NCI-H446 (cell line): Measurements from ENCODE around the gene MPPED2.
"Not testable (repeated sequence)": the region's sequence is repeated elsewhere in the genome, so short reads cannot be mapped to it uniquely, and the experiment has no call there.

Experiments used
- DNase-seq, 2 experiments: peaks; one replicate each; lab custom pipeline; 2025; lab: John Stamatoyannopoulos, UW

The MPPED2 gene

DNA sequence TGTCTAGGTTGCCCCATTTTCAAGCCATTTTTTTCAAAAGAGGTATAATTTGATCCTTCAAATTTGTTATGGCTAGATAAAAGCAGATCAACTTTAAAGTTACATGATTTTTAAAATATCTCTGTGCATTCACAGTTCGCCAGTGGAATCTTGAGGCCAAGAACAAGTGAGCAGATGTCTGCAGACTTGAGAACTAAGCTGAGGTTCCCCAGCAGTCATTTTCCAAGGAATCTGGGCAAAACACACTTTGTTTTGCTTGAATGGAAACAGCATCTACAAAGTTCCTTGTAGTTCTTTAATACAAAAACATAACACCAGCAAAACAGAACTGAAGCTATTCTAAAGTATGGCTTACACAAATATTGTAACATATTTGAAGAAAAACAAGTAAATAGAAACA lies 7.7 kb downstream of the MPPED2 start:
- DNase-seq, result no peak

- no peak for DNase-seq
Measured at GRCh38 chr11:30573951-30574350, 12.2 kb downstream of the MPPED2 start.

- DNase-seq, result no peak
Measured at GRCh38 chr11:30568931-30569330, 17.2 kb downstream of the MPPED2 start.

GRCh38 chr11:30567644-30568043 lies 18.5 kb downstream of the MPPED2 start:
- no peak for DNase-seq

GRCh38 chr11:30567120-30567519 lies 19.0 kb downstream of the MPPED2 start:
- no peak for DNase-seq

DNA sequence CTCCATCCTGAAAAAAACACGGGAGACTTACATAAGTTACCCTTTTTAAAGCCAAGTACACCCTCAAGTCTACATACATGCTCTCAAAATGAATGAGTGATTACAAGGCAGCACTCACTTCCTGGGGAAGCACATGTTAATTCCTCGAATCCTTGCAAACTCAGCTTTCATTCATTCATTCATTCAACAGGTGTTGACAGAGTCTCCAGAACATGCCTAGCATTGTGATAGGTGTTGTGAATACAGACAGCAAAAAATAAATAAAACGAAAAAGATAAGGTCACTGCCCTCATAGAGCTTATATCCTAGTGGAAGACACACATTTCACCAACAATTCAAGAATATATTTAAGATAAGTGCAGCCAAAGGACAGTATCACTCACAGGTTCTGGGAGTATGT lies 19.7 kb downstream of the MPPED2 start:
- DNase-seq, result no peak

GRCh38 chr11:30565027-30565426 lies 21.1 kb downstream of the MPPED2 start:
- DNase-seq, result no peak

GRCh38 chr11:30561691-30562415 lies 24.3 kb downstream of the MPPED2 start:
- DNase-seq, result no peak

DNA sequence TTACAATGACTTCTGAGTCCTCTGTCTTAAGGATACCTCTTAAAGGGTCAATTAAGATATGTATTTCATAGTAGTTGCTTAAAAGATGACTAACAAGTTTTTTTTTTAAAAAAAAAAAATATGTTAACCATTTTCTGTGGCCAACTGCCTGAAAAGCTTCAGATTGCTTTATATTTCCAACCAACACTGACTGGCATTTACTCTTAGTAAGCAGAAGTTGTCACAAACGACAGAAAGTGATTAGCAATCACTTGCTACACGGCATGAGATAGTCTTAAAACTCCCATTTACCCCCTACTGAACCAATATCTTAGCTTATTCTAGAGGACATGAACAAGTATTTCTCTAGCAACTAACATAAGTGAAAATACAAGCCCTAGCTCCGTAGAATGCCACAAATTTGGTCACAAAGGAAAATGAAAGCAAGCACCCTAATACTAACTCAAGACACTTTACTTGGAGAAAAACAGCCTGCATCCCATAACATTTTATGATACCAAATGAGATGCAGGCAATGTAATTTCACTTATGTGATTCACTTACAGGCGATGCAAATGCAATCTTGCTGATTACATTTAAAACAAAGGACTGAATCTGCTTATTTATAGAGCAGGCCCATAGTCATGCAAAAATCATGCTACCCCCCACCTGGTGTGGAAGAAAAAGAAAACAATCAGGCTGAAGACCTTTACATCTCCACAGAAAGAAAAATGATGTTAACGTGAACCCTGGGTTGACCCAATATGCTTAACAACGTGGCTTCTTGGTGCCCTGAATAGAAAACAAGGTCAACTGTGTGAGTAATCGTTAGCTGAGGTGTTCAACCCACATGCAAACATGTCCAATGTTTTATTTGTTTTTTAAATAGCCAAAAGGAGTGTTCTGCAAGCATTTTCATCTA lies 25.7 kb downstream of the MPPED2 start:
- no peak for DNase-seq

DNA sequence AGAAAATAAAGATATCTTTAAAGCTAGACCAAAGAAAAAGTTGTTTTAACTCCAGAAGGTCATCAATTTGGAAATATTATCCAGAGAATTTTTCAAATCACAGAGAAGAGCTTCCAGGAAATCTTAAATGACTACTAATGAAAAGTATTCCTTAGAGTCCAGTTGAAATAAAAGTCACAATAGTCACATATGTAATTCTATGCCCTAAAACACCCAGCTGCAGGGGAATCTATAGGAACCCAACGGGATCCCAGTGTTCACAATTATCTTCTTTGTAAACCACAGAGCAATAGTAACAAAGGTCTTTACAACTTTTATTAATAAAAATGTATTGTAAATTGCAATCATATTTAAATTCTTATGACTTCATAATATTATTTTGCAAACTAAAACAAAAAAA lies 27.1 kb downstream of the MPPED2 start:
- no peak for DNase-seq

DNA sequence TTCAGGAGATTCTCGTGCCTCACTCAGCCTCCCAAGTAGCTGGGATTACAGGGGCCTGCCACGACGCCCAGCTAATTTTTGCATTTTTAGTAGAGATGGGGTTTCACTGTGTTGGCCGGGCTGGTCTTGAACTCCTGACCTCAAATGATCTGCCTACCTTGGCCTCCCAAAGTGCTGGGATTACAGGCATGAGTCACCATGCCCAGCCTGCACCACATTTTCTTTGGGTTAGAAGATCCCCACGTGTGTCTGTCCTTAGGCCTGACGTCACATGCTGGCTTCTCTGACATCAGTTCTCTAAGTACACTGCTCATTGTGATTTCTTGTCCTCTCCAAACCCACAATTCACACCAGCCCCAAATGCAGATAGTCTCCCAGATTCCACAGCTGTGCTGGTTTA lies 31.6 kb downstream of the MPPED2 start:
- not testable (repeated sequence) for DNase-seq

DNA sequence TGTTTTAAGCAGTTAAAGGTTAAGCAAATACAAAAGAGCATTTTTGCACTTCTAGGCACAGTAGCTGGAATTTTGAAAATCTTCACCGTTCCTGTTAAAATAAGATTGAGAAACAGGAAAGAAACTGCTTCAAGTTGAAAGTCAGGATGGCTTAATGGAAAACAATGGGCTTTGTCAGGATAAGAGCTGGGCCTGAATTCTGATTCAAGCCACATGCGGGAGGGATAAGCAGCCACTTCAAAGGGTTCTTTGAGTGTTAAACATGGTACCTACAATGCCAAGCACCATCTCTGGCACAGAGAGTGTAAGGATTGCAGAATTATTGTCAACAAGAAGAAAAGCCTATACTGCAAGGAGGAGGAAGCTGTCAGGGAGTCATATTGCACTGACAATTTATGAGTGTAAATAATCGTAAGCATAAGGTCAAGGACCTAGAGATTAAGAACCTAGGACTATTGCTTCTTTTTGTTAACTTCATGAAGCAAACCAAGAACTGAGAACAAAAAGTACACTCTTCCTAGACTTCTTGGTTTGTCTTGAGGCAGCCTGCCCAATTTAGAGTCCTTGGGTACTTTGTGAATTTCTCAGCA lies 32.5 kb downstream of the MPPED2 start:
- DNase-seq, result no peak

DNA sequence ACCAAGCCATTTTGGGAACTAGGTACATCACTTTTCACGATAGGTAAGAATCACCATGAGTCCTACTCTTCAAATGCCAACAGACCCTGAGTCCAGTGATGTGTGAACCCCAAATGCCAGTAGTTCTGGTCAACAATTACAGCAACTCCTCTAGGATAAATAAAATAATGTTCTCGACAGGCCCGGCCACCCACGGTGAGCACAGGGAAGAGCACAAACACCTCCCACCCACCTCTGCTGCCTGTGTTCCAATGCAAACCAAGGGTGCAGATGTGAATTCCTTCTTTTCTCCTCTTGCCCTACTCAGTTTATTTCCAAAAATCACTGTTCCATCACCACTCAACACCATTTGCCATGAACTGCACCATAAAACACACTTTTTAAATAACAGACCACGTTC lies 33.3 kb downstream of the MPPED2 start:
- DNase-seq, result no peak

GRCh38 chr11:30550022-30550542 lies 36.1 kb downstream of the MPPED2 start:
- DNase-seq, result no peak

DNA sequence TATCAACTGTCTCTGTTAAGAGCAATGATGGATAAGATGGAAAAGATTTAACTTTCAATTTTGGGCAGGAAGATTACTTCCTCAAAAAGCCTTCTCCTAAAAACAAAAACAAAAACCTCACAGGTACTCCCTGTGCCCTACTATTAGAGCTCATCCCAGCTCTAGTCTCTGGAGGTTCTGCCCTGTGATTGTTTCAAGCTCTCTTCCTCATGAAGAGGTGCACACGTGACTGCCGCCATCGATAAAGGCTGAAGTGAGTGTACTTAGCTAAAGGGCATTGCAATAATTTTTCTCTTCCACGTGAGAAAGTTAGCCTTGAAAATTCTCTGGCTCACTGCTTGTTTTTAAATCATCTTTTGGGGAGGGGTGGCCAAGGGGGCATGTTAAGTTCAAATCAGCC lies 36.6 kb downstream of the MPPED2 start:
- no peak for DNase-seq

- DNase-seq, result no peak
Measured at GRCh38 chr11:30546334-30546733, 39.8 kb downstream of the MPPED2 start.

- no peak for DNase-seq
Measured at GRCh38 chr11:30545507-30545906, 40.6 kb downstream of the MPPED2 start.

- DNase-seq, result no peak
Measured at GRCh38 chr11:30543066-30543465, 43.1 kb downstream of the MPPED2 start.

- no peak for DNase-seq
Measured at GRCh38 chr11:30540781-30541180, 45.4 kb downstream of the MPPED2 start.

GRCh38 chr11:30538251-30538650 lies 47.9 kb downstream of the MPPED2 start:
- DNase-seq, result no peak

DNA sequence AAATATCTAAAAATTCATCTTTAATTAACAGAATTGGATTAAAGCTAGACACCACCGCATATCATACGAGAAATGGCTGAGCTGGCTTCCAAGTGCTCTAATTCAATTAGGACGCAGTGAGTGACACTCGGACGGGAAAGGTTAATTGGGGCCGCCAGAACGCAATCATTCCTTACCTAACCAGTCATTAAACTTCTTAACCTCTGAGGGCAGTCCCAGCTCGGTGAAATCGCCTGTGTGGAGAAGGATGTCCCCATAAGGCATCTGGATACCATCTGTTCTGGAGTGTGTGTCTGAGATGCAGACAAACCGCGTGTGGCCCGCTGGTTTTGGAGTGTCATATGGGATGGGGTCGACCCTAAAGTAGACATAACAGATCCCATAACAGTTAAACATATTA lies 50.3 kb downstream of the MPPED2 start:
- DNase-seq, result no peak

GRCh38 chr11:30533445-30533947 lies 52.7 kb downstream of the MPPED2 start:
- no peak for DNase-seq

- no peak for DNase-seq
Measured at GRCh38 chr11:30527566-30527965, 58.6 kb downstream of the MPPED2 start.
